ENCODE data around the gene MAB21L4.

MAB21L4 gene

GRCh38 chr2:240899468-240899865 is 3.5 kb upstream of the MAB21L4 start:
- TF ChIP-seq CTCF (IDR thresholded peaks at IDR 0.05; ENCODE audit: low read depth, low read length), result no peak
- DNase-seq (ENCODE audit: extremely low read depth, low read depth), result no peak

DNA sequence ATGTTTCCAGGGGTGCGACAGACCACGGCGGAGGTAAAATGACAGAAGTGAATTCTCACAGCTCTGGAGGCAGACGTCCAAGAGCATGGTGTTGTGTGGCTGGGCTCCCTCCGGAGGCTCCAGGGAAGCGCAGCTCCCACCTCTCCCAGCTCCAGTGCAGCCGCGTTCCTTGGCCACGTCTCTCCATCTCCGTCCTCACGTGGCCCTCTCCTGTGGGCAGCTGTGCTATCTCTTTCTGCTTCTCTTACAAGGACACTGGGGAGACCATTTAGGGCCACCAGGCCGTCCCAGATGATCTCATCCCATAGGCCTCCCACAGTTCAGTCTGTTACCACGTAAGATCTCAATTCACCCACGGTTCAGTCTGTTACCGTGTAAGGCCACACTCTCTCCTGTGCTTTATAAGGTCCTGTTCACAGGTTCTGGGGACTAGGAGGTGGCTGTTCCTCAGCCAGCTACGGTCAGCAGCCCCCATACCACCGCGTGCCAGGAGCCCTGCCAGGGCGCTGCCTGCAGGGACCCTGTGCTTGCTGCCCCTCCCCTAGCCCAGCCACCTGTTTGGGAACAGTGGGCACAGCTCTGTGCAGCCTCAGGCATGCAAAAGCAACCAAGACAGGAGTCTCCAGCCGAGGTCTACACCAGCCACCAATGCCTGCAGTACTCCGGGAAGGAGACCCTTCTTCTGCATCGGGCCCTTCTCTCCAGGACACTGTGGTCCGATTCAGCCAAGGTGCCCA is 2.9 kb upstream of the MAB21L4 start:
- no peak for DNase-seq (ENCODE audit: extremely low read depth, low read depth)
- no peak for TF ChIP-seq CTCF (IDR thresholded peaks at IDR 0.05; ENCODE audit: low read depth, low read length)

DNA sequence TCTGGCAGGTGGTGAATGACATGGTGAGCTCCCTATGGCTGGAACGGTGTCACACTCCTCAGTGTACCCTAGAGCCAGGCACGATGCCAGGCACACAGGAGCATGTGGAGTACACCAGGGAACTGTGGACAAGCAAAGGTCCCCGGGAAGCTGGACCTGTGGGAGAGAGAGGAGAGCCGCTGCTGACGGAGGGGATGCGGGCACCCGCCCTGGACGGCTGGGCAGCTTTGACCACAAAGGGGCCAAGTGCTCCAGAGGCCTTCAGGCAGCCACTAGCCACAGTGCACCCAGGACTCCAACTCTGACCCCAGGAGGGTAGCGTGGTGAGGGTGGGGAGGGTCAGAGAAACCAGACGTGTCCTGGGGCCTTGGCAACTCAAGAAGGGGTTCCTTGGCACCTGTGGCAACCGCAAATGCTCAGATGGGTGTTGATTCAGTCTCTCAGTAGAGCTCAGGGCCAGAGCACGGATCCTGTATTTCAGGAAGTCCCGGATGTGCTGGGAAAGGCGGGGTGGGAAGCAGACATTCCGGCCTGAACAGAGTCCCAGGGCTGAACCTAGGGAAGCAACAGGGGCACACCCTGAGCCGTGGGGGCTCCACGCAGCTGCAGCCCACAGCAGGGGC is 2.3 kb upstream of the MAB21L4 start:
- DNase-seq (ENCODE audit: extremely low read depth, low read depth), result no peak
- TF ChIP-seq CTCF (IDR thresholded peaks at IDR 0.05; ENCODE audit: low read depth, low read length), result no peak

- no peak for TF ChIP-seq CTCF (IDR thresholded peaks at IDR 0.05; ENCODE audit: low read depth, low read length)
- no peak for DNase-seq (ENCODE audit: extremely low read depth, low read depth)
Observed at GRCh38 chr2:240896871-240897692, 1.1 kb upstream of the MAB21L4 start.

GRCh38 chr2:240896394-240896793 is 438 bp upstream of the MAB21L4 start:
- TF ChIP-seq CTCF (IDR thresholded peaks at IDR 0.05; ENCODE audit: low read depth, low read length), result no peak
- no peak for DNase-seq (ENCODE audit: extremely low read depth, low read depth)

DNA sequence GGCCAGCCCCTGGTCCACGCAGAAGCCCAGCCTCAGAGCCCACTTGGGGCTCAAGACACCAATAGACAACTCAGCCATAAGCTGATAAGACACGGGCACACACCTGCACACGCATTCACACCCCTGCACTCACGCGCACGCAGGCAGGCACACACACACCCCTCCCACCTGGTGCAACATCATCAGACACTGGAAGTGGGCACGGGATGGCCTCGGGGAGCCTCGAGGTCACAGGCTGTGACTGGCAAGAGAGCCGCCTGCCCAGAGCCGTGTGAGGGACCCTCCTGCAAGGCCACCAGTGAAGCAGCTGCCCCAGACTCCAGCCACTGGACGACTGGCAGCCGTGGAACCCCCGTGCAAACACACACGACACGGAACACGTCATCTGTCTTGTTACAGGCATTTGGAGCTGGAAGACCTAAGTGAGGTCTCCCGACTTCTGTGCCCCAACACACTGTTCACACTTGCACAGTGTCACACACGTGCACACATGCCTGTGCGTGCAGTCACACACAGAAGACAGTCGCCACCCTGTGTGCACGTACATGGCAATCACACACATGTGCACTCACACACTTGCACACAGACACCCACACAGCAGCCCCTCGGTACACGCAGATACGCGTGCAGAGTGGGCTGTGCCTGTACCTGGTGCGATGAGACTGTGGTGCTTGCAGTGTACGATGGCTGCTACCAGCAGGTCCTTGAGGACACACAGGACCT is 959 bp downstream of the MAB21L4 start:
- TF ChIP-seq CTCF (IDR thresholded peaks at IDR 0.05; ENCODE audit: low read depth, low read length), result no peak
- no peak for DNase-seq (ENCODE audit: extremely low read depth, low read depth)
